Stimulated activated memory B cell treated with anti-CD40 and anti-IgM and Interleukin-4, amounts not matched to agents 10 μg/mL and 1 μg/mL and 100 μg/mL, for 72 hours (primary cell): Measurements from ENCODE around the gene SPG7.
"Not testable (repeated sequence)": the region's sequence is repeated elsewhere in the genome, so short reads cannot be mapped to it uniquely, and the experiment has no call there.

Experiments used
- ATAC-seq: fragments of 150-1000 bp; cut with Tn5 transposase; 2 replicates; pipeline ENCODE4 v1.10.0; 2021
- H3K27ac Mint-ChIP-seq: one replicate; pipeline ENCODE4 v1.8.0; 2022; ENCODE audit warnings: mild to moderate bottlenecking, mixed read lengths
- H3K27me3 Mint-ChIP-seq: one replicate; pipeline ENCODE4 v1.8.0; 2022; ENCODE audit warnings: mixed read lengths
- H3K36me3 Mint-ChIP-seq: one replicate; pipeline ENCODE4 v1.8.0; 2022; ENCODE audit warnings: mixed read lengths
- H3K4me1 Mint-ChIP-seq: one replicate; pipeline ENCODE4 v1.8.0; 2022; ENCODE audit warnings: mixed read lengths
- H3K4me3 Mint-ChIP-seq: one replicate; pipeline ENCODE4 v1.8.0; 2022; ENCODE audit warnings: mild to moderate bottlenecking, moderate library complexity, mixed read lengths
- H3K9me3 Mint-ChIP-seq: one replicate; pipeline ENCODE4 v1.8.0; 2022; ENCODE audit warnings: mixed read lengths

SPG7 gene

GRCh38 chr16:89581045-89581695 is 73.0 kb downstream of the SPG7 start:
- no peaks in the 10 kb centered on the region for H3K4me1 Mint-ChIP-seq
- no peaks in the 10 kb centered on the region for H3K36me3 Mint-ChIP-seq
- ATAC-seq = no peak
- H3K4me3 Mint-ChIP-seq = no peak overlapping the region
- H3K9me3 Mint-ChIP-seq = no peaks in the 10 kb centered on the region
- no peak overlapping the region for H3K27ac Mint-ChIP-seq
- H3K27me3 Mint-ChIP-seq = no peaks in the 10 kb centered on the region

GRCh38 chr16:89581861-89582563 is 73.8 kb downstream of the SPG7 start:
- no peaks in the 10 kb centered on the region for H3K4me1 Mint-ChIP-seq
- no peaks in the 10 kb centered on the region for H3K36me3 Mint-ChIP-seq
- H3K27ac Mint-ChIP-seq = no peak overlapping the region
- no peaks in the 10 kb centered on the region for H3K9me3 Mint-ChIP-seq
- ATAC-seq = no peak
- no peaks in the 10 kb centered on the region for H3K27me3 Mint-ChIP-seq
- H3K4me3 Mint-ChIP-seq = no peak overlapping the region

GRCh38 chr16:89582614-89583196 is 74.5 kb downstream of the SPG7 start:
- Mint-ChIP-seq H3K4me3 (no peak overlapping the region), H3K36me3 (no peaks in the 10 kb centered on the region), H3K9me3 (no peaks in the 10 kb centered on the region), H3K27ac (no peak overlapping the region), H3K4me1 (no peaks in the 10 kb centered on the region), H3K27me3 (no peaks in the 10 kb centered on the region)
- ATAC-seq = peak; percentile 25

GRCh38 chr16:89583197-89583894 is 75.1 kb downstream of the SPG7 start:
- Mint-ChIP-seq H3K27ac (no peak overlapping the region), H3K4me1 (no peaks in the 10 kb centered on the region), H3K4me3 (no peak overlapping the region), H3K9me3 (no peaks in the 10 kb centered on the region), H3K36me3 (no peaks in the 10 kb centered on the region), H3K27me3 (no peaks in the 10 kb centered on the region)
- no peak for ATAC-seq

GRCh38 chr16:89583895-89584644 is 75.9 kb downstream of the SPG7 start:
- Mint-ChIP-seq H3K9me3 (no peaks in the 10 kb centered on the region), H3K27ac (no peak overlapping the region), H3K4me3 (no peak overlapping the region), H3K27me3 (no peaks in the 10 kb centered on the region), H3K36me3 (no peaks in the 10 kb centered on the region), H3K4me1 (no peaks in the 10 kb centered on the region)
- ATAC-seq = no peak

GRCh38 chr16:89584768-89585549 is 76.8 kb downstream of the SPG7 start:
- no peaks in the 10 kb centered on the region for H3K27me3 Mint-ChIP-seq
- ATAC-seq = no peak
- H3K4me3 Mint-ChIP-seq = no peak overlapping the region
- H3K27ac Mint-ChIP-seq = no peak overlapping the region
- no peaks in the 10 kb centered on the region for H3K36me3 Mint-ChIP-seq
- H3K9me3 Mint-ChIP-seq = no peaks in the 10 kb centered on the region
- H3K4me1 Mint-ChIP-seq = no peaks in the 10 kb centered on the region

- Mint-ChIP-seq H3K27ac (no peak overlapping the region), H3K4me1 (no peaks in the 10 kb centered on the region), H3K27me3 (no peaks in the 10 kb centered on the region), H3K36me3 (no peaks in the 10 kb centered on the region), H3K4me3 (no peak overlapping the region), H3K9me3 (no peaks in the 10 kb centered on the region)
- peak; percentile 24 for ATAC-seq
These were observed 78.0 kb downstream of the SPG7 start for GRCh38 chr16:89586218-89586617.

- no peaks in the 10 kb centered on the region for H3K4me1 Mint-ChIP-seq
- H3K27ac Mint-ChIP-seq = no peak overlapping the region
- no peaks in the 10 kb centered on the region for H3K36me3 Mint-ChIP-seq
- H3K27me3 Mint-ChIP-seq = no peaks in the 10 kb centered on the region
- ATAC-seq = no peak
- no peaks in the 10 kb centered on the region for H3K9me3 Mint-ChIP-seq
- no peak overlapping the region for H3K4me3 Mint-ChIP-seq
These were observed 78.7 kb downstream of the SPG7 start for GRCh38 chr16:89586853-89587252.

- not testable (repeated sequence) for ATAC-seq, H3K9me3 Mint-ChIP-seq, H3K27ac Mint-ChIP-seq, H3K4me1 Mint-ChIP-seq, H3K36me3 Mint-ChIP-seq, H3K27me3 Mint-ChIP-seq, H3K4me3 Mint-ChIP-seq
These were observed 79.5 kb downstream of the SPG7 start for GRCh38 chr16:89587676-89588075.

- no peaks in the 10 kb centered on the region for H3K9me3 Mint-ChIP-seq
- ATAC-seq = no peak
- H3K4me3 Mint-ChIP-seq = no peak overlapping the region
- H3K27ac Mint-ChIP-seq = no peak overlapping the region
- H3K4me1 Mint-ChIP-seq = no peaks in the 10 kb centered on the region
- H3K36me3 Mint-ChIP-seq = no peaks in the 10 kb centered on the region
- no peaks in the 10 kb centered on the region for H3K27me3 Mint-ChIP-seq
These were observed 80.4 kb downstream of the SPG7 start for GRCh38 chr16:89588413-89589109.

GRCh38 chr16:89589241-89589926 is 81.2 kb downstream of the SPG7 start:
- Mint-ChIP-seq H3K9me3 (no peaks in the 10 kb centered on the region), H3K4me1 (no peaks in the 10 kb centered on the region), H3K27me3 (no peaks in the 10 kb centered on the region), H3K36me3 (no peaks in the 10 kb centered on the region), H3K4me3 (no peak overlapping the region), H3K27ac (no peak overlapping the region)
- no peak for ATAC-seq

- H3K4me1 Mint-ChIP-seq = no peaks in the 10 kb centered on the region
- no peak for ATAC-seq
- H3K4me3 Mint-ChIP-seq = no peak overlapping the region
- H3K36me3 Mint-ChIP-seq = no peaks in the 10 kb centered on the region
- no peaks in the 10 kb centered on the region for H3K9me3 Mint-ChIP-seq
- H3K27ac Mint-ChIP-seq = no peak overlapping the region
- peaks cover 8% of the 10 kb centered on the region for H3K27me3 Mint-ChIP-seq
These were observed 85.6 kb downstream of the SPG7 start for GRCh38 chr16:89593841-89594240.

GRCh38 chr16:89595330-89596060 is 87.3 kb downstream of the SPG7 start:
- no peak overlapping the region for H3K4me3 Mint-ChIP-seq
- peaks cover 16% of the 10 kb centered on the region for H3K27me3 Mint-ChIP-seq
- H3K27ac Mint-ChIP-seq = no peak overlapping the region
- ATAC-seq = no peak
- H3K36me3 Mint-ChIP-seq = no peaks in the 10 kb centered on the region
- H3K9me3 Mint-ChIP-seq = no peaks in the 10 kb centered on the region
- H3K4me1 Mint-ChIP-seq = no peaks in the 10 kb centered on the region
